ENCODE data around the gene ANKDD1A.

Gene ANKDD1A

DNA sequence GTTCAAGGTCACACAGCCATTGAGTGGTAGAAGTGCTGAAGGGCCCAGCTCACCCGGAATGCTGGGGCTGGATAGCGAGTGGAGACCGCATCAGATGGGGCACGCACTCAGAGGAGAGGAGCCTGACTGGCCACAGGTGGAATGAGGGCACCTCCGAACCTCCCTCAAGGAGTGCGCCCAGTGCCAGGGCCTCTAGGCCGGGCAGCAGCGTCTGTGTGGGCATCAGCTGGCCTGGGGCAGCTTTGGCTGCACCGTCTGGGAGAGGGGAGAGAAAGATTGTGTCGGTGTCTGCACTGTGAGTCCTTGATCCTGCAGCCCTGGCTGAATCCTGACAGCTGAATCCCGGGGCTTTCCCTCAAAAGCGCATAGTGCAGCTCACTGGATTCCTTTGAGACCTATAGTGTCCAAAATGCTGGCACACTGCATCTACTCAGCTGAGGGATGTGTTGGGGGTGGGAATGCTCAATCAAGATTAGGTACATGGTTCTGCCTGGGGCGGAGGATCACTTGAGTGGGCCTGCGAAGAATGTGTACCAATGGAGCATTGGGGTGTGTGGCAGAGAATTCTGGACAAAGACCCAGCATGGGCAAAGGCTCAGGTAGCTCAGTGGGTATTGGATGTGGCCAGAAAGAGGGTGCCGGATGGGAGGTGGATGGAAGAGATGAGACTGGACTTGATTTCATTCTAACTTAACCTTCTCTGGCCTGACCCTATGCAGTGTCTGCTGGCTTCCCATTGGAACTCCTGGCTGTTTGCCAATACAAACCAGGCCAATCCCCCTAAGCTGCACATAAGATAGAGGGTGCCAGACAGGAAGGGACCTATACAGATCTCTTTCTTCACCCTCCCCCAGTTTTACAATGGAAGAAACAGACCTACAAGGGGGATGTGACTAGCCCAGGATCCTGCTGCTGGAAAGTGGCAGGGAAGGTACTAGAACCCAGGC, 950 bp downstream of the ANKDD1A start:
- Mint-ChIP-seq H3K4me3 (peak overlapping the region; percentile 76 to 83 (median 79)), H3K27ac (no peak overlapping the region), H3K27me3 (ENCODE audit: low read depth) (peaks cover 5% of the 10 kb centered on the region), H3K36me3 (ENCODE audit: low read depth) (no peaks in the 10 kb centered on the region), H3K4me1 (peaks cover 21% of the 10 kb centered on the region), H3K9me3 (no peaks in the 10 kb centered on the region)
- TF ChIP-seq, protein P1, sequence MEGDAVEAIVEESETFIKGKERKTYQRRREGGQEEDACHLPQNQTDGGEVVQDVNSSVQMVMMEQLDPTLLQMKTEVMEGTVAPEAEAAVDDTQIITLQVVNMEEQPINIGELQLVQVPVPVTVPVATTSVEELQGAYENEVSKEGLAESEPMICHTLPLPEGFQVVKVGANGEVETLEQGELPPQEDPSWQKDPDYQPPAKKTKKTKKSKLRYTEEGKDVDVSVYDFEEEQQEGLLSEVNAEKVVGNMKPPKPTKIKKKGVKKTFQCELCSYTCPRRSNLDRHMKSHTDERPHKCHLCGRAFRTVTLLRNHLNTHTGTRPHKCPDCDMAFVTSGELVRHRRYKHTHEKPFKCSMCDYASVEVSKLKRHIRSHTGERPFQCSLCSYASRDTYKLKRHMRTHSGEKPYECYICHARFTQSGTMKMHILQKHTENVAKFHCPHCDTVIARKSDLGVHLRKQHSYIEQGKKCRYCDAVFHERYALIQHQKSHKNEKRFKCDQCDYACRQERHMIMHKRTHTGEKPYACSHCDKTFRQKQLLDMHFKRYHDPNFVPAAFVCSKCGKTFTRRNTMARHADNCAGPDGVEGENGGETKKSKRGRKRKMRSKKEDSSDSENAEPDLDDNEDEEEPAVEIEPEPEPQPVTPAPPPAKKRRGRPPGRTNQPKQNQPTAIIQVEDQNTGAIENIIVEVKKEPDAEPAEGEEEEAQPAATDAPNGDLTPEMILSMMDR (IDR thresholded peaks at IDR 0.05; ENCODE audit: unreplicated experiment in 3 of 3): no peak

DNA sequence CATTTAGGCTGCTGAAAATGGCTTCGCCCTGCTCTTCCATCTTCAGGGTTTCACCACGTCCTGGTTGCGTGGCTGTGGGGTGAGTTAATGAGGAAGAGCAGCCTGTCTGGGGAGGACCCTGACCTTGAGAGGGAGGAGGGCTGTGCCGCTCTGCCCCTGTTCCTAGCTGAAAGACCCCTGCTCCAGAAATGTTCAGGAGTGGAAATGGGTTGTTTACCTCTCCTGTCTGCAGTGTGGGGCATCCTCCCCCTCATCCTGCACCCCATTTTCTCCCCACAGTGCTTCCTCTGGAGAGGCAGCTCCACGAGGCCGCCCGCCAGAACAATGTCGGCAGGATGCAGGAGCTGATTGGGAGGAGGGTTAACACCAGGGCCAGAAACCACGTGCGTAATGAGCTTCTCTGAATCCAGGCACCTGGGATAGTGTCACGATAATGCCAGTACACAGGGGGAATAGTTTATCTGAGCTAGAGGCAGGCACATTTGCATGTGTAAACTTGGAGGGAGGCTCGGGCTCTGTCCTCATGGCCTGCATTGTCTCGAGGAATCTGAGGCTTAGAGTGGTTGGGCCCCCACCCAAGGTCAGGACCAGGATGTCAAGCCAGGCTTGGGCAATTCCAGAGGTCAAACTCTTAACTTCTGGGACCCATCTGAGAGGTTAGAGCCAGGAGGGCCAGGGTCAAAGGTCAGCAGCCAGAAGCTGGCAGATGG, 4.0 kb downstream of the ANKDD1A start:
- H3K4me3 Mint-ChIP-seq: no peak overlapping the region
- H3K27me3 Mint-ChIP-seq (ENCODE audit: low read depth): peaks cover 5% of the 10 kb centered on the region
- no peaks in the 10 kb centered on the region for H3K36me3 Mint-ChIP-seq (ENCODE audit: low read depth)
- no peak overlapping the region for H3K27ac Mint-ChIP-seq
- H3K4me1 Mint-ChIP-seq: peaks cover 17% of the 10 kb centered on the region
- no peaks in the 10 kb centered on the region for H3K9me3 Mint-ChIP-seq
- TF ChIP-seq, protein P1 (IDR thresholded peaks at IDR 0.05; ENCODE audit: unreplicated experiment in 3 of 3): no peak

DNA sequence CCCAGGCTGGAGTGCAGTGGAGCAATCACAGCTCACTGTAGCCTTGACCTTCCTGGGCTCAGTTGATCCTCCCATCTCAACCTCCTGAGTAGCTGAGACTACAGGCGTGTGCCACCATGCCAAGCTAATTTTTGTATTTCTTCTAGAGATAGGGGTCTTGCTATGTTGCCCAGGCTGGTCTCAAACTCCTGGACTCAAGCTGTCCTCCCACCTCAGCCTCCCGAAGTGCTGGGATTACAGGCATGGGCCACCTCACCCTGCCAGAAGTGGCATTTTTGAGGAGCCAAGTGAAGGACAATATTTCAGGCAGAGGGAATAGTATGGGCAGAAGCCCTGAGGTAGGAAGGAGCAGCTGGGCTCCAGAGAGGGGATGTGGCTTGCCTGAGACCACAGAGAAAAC, 4.7 kb downstream of the ANKDD1A start:
- Mint-ChIP-seq H3K27me3 (ENCODE audit: low read depth) (peaks cover under 1% of the 10 kb centered on the region), H3K9me3 (no peaks in the 10 kb centered on the region), H3K27ac (peak overlapping the region in 1 of 3 experiments; percentile 37), H3K4me1 (peaks cover 11% of the 10 kb centered on the region), H3K36me3 (ENCODE audit: low read depth) (no peaks in the 10 kb centered on the region), H3K4me3 (no peak overlapping the region)
- TF ChIP-seq, protein P1 (IDR thresholded peaks at IDR 0.05; ENCODE audit: unreplicated experiment in 3 of 3): no peak

DNA sequence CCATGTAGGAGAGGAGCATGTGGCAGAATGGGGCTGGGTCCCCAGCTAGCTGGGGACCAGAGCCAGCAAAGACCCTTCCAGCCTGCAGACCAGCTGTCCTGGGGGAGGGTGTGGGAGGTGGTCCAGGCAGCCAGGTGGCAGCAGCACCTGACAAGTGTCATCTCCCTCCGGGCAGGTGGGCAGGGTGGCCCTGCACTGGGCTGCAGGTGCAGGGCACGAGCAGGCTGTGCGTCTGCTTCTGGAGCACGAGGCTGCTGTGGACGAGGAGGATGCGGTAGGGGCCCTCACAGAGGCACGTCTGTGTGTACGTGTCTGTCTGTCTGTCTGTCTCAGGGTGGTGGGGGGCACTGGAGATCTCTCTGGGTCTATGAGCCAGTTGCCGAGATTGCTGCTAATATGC, 5.5 kb downstream of the ANKDD1A start:
- TF ChIP-seq, protein P1 (IDR thresholded peaks at IDR 0.05; ENCODE audit: unreplicated experiment in 3 of 3): no peak
- H3K36me3 Mint-ChIP-seq (ENCODE audit: low read depth): no peaks in the 10 kb centered on the region
- no peaks in the 10 kb centered on the region for H3K27me3 Mint-ChIP-seq (ENCODE audit: low read depth)
- H3K27ac Mint-ChIP-seq: peak overlapping the region in 2 of 3 experiments; percentile 59 to 62
- no peak overlapping the region for H3K4me3 Mint-ChIP-seq
- H3K4me1 Mint-ChIP-seq: peaks cover 13% of the 10 kb centered on the region
- H3K9me3 Mint-ChIP-seq: no peaks in the 10 kb centered on the region

DNA sequence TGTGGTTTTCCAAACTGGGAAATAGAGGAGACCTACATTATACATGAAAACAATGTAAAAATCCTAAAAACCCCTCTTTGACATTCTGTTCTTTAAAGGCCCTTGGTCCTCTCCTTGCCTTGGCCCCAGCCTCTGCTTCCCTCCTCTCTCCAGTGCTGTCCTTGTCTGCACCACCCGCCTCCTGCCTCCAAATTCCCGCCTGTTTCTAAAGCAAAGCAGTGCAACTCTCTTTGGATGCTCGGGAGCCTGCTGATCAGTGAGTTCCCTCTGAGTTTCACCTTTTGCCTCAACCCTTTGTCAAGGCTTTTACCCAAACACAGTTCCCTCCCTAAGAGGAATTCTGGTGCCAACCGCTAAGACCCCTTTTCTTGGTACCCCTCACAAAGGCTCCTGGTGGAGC, 8.0 kb downstream of the ANKDD1A start:
- peaks cover 4% of the 10 kb centered on the region for H3K9me3 Mint-ChIP-seq

More for the DNA sequence above, 8.0 kb downstream of the ANKDD1A start:
- TF ChIP-seq, protein P1 (IDR thresholded peaks at IDR 0.05; ENCODE audit: unreplicated experiment in 3 of 3): no peak
- no peaks in the 10 kb centered on the region for H3K36me3 Mint-ChIP-seq (ENCODE audit: low read depth)
- no peak overlapping the region for H3K27ac Mint-ChIP-seq
- H3K27me3 Mint-ChIP-seq (ENCODE audit: low read depth): no peaks in the 10 kb centered on the region
- H3K4me1 Mint-ChIP-seq: peaks cover 11% of the 10 kb centered on the region
- H3K4me3 Mint-ChIP-seq: no peak overlapping the region
